GM18870 (cell line): ENCODE results near the gene C12orf57.

ENCODE experiments used
- ATAC-seq: cut with Tn5 transposase; IDR thresholded peaks from one replicate; pipeline ENCODE4 v1.9.1; 2021; ENCODE audit warnings: moderate library complexity; ENCODE audit not compliant: unreplicated experiment

Gene C12orf57

GRCh38 chr12:6936636-6937480 lies 7.0 kb upstream of the C12orf57 start:
- no peak for ATAC-seq

- ATAC-seq: peak; percentile 71
Measured at GRCh38 chr12:6937481-6938352, 6.1 kb upstream of the C12orf57 start.

- ATAC-seq: no peak
Measured at GRCh38 chr12:6938353-6939190, 5.2 kb upstream of the C12orf57 start.

GRCh38 chr12:6939191-6939540 lies 4.7 kb upstream of the C12orf57 start:
- ATAC-seq: no peak

GRCh38 chr12:6941267-6941666 lies 2.6 kb upstream of the C12orf57 start:
- no peak for ATAC-seq

- no peak for ATAC-seq
Measured at GRCh38 chr12:6941782-6942181, 2.0 kb upstream of the C12orf57 start.

GRCh38 chr12:6942331-6942665 lies 1.5 kb upstream of the C12orf57 start:
- no peak for ATAC-seq

- ATAC-seq: peak; percentile 28
Measured at GRCh38 chr12:6943389-6943721, 467 bp upstream of the C12orf57 start.

- ATAC-seq: peak; percentile 25
Measured at GRCh38 chr12:6944381-6945186, 762 bp downstream of the C12orf57 start.

GRCh38 chr12:6945613-6946012 lies 1.8 kb downstream of the C12orf57 start:
- no peak for ATAC-seq

GRCh38 chr12:6946033-6946919 lies 2.5 kb downstream of the C12orf57 start:
- ATAC-seq: peak; percentile 18

GRCh38 chr12:6946920-6947374 lies 3.1 kb downstream of the C12orf57 start:
- ATAC-seq: no peak

GRCh38 chr12:6947615-6948014 lies 3.8 kb downstream of the C12orf57 start:
- no peak for ATAC-seq

- ATAC-seq: no peak
Measured at GRCh38 chr12:6948873-6949594, 5.2 kb downstream of the C12orf57 start.

GRCh38 chr12:6950401-6950801 lies 6.6 kb downstream of the C12orf57 start:
- ATAC-seq: no peak

- no peak for ATAC-seq
Measured at GRCh38 chr12:6950811-6951540, 7.2 kb downstream of the C12orf57 start, which contains the start of gene PTPN6. Gene PTPN6, plus strand, starts transcription at chr12:6951356. Its CDS starts 157 bp downstream, at chr12:6951513.

GRCh38 chr12:6951551-6952120 lies 7.8 kb downstream of the C12orf57 start:
- ATAC-seq: no peak
